DLD1 (cell line): ENCODE measurements around the gene TOP3A.
"Not testable (repeated sequence)": the region's sequence is repeated elsewhere in the genome, so short reads cannot be mapped to it uniquely, and the experiment has no call there.

Experiments
- in situ Hi-C: cut with HindIII; loops from 2 replicates; pipeline ENCODE4 v1.10.0; 2017; ENCODE audit warnings: low sequenced_read_pairs

TOP3A gene

GRCh38 chr17:18323507-18324139 is 8.8 kb upstream of the TOP3A start:
- in situ Hi-C loops: no loop called here

GRCh38 chr17:18323007-18323406 is 8.2 kb upstream of the TOP3A start:
- in situ Hi-C loops: no loop called here

- in situ Hi-C loops: no loop called here
These were observed 7.7 kb upstream of the TOP3A start for GRCh38 chr17:18322522-18322921.

GRCh38 chr17:18321309-18321708 is 6.5 kb upstream of the TOP3A start:
- in situ Hi-C loops: no loop called here

- in situ Hi-C loops: no loop called here
These were observed 5.5 kb upstream of the TOP3A start for GRCh38 chr17:18320301-18320700.

DNA sequence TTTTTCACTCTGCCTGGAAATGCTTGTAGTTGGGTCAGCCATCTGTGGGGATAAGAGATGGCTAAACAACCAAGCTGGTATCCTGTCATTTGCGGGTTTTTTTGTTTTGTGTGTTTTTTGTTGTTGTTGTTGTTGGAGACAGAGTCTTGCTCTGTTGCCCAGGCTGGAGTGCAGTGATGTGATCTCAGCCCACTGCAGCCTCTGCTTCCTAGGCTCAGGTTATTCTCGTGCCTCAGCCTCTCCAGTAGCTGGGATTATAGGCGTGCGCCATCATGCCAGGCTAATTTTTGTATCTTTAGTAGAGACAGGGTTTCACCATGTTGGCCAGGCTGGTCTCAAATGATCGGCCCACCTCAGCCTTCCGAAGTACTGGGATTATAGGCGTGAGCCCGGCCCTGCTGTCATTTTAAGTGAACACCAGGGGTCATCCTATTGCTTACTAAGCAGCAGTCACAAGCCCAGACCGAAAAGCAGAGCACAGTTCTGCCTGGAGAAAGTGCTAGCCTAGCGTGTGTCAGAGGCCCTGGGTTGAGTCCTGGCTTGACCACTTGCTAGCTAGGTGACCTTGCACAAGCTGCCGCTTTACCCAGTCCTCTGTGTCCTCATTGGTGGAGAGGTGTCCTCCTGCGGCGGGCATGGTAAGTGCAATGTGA is 4.9 kb upstream of the TOP3A start:
- in situ Hi-C loops: no loop called here

- in situ Hi-C loops: no loop called here
These were observed 4.1 kb upstream of the TOP3A start for GRCh38 chr17:18318771-18319450.

- in situ Hi-C loops: no loop called here
These were observed 3.3 kb upstream of the TOP3A start for GRCh38 chr17:18318117-18318516.

DNA sequence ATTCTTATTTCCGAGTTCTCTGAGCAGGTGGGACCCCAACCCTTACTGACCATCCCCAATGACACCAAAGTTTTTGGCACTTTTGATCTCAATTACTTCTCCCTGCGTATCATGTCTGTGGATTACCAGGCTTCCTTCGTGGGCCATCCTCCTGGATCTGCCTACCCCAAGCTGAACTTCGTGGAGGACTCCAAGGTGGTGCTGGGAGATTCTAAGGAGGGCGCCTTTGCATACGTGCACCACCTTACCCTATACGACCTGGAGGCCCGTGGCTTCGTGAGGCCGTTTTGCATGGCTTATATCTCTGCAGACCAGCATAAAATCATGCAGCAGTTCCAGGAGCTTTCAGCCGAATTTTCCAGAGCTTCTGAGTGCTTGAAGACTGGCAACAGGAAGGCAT is 1.2 kb upstream of the TOP3A start:
- in situ Hi-C loops: no loop called here

DNA sequence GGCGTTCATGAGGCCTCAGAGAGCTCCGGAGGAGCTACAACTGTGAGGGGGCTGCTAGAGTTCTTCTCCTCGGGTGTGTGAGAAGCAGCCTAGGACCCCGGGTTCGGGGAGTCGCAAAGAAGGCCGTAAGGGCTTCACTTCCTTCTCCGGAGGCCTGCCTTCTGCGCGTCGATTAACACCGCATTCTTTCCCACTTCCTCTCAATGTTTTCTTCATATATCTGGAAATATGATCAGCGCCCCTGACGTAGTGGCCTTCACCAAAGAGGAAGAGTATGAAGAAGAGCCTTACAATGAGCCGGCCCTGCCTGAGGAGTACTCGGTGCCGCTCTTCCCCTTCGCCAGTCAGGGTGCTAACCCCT is 748 bp upstream of the TOP3A start:
- in situ Hi-C loops: no loop called here

- in situ Hi-C loops: no loop called here
These were observed 599 bp downstream of the TOP3A start for GRCh38 chr17:18314059-18314730.

DNA sequence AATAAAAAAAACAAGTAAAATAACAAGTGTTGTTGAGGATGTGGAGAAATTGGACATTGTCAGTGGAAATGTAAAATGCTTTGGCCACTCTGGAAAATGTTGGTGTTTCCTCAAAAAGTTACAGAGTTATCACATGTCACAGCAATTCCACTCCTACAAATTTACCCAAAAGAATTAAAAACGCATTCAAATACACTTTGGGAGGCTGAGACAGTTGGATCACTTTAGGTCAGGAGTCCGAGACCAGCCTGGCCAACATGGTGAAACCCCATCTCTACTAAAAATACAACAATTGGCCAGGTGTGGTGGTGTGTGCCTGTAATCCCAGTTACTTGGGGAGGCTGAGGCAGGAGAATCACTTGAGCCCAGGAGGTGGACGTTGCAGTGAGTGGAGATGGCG is 5.6 kb downstream of the TOP3A start:
- in situ Hi-C loops: no loop called here

DNA sequence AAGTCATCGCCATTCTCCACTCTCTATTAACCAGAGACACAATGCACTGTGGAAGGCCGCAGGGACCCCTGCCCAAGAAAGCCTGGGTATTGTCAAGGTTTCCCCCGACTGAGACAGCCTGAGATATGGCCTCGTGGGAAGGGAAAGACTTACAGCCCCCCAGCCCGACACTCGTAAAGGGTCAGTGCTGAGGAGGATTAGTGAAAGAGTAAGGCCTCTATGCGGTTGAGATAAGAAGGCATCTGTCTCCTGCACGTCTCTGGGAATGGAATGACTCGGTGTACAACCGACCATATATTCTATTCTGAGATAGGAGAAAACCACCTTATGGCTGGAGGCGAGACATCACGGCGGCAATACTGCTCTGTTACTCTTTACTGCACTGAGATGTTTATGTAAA is 11.6 kb downstream of the TOP3A start:
- in situ Hi-C loops: not testable (repeated sequence)

- in situ Hi-C loops: no loop called here
These were observed 13.9 kb downstream of the TOP3A start for GRCh38 chr17:18300725-18301480.

DNA sequence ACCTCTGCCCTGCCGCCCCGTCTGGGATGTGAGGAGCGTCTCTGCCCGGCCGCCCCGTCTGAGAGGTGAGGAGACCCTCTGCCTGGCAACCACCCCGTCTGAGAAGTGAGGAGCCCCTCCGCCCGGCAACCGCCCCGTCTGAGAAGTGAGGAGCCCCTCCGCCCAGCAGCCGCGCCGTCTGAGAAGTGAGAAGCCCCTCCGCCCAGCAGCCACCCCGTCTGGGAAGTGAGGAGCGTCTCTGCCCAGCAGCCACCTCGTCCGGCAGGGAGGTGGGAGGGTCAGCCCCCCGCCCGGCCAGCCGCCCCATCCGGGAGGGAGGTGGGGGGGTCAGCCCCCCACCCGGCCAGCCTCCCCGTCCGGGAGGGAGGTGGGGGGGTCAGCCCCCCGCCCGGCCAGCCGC is 16.7 kb downstream of the TOP3A start:
- in situ Hi-C loops: not testable (repeated sequence)

DNA sequence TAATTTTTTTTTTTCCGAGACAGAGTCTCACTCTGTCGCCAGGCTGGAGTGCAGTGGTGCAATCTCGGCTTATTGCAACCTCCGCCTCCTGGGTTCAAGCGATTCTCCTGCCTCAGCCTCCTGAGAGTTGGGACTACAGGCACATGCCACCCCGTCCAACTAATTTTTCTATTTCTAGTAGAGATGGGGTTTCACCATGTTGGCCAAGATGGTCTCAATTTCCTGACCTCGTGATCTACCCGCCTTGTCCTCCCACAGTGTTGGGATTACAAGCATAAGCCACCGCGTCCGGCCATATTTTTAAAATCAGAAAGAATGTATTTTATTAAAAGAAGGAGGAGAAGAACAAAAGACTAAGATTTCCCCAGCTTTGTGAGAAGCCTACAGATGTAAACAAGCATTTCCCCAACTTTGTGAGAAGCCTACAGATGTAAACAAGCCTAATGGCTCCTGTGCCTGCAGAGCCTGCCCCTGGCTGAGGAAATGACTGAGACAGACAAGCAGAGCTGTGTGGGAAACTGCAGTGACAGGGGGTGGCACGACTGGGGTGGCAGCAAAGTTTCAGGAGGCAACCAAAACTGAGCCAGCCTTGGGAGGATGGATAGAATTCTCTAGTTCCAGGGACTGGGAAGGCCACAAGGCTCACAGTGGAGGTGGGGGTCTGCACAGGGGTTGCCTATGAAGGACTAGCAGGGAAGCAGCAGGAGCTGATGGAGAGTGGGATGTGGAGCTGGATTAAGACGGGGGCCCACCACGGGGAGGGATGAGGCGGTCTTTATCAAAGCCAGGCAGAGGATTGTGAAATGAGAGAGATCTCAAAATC is 22.9 kb downstream of the TOP3A start:
- in situ Hi-C loops: no loop called here

DNA sequence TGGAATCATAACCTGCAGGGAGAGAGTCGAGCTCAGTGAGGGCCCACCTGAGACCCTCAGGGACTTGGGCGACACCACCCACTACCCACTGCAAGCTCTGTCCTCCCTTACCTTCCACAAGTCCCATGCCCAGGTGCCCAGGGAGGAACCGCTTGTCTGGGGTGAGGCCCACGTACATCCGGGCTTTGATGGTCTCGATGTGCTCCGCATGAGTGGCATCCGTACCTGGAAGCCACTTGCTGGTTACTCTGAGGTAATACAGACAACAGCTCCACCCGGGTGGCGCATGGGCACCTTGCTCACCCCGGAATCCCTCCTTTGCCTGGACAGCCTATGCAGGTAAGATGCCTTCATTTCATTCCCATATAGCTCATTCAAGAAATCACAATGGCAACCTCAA is 29.5 kb downstream of the TOP3A start:
- in situ Hi-C loops: no loop called here

DNA sequence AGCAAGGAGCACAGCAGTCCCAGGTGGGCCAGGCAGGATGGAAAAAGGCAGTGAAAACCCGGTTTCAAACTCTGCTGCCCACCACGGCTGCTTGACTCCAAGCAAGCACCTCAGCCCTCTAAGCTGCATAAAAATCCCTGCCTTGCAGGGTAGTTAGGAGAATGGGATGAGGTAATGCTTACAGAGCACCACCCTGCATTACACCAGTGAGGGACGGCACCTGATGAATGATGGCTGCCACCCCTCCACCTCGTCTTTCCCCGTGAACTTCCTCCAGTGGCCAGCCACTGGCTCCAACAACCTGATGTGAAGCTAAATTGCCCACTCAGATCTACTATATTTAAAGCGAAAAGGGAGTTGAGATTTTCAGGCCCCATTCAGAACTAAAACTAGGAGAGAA is 33.0 kb downstream of the TOP3A start:
- in situ Hi-C loops: no loop called here

DNA sequence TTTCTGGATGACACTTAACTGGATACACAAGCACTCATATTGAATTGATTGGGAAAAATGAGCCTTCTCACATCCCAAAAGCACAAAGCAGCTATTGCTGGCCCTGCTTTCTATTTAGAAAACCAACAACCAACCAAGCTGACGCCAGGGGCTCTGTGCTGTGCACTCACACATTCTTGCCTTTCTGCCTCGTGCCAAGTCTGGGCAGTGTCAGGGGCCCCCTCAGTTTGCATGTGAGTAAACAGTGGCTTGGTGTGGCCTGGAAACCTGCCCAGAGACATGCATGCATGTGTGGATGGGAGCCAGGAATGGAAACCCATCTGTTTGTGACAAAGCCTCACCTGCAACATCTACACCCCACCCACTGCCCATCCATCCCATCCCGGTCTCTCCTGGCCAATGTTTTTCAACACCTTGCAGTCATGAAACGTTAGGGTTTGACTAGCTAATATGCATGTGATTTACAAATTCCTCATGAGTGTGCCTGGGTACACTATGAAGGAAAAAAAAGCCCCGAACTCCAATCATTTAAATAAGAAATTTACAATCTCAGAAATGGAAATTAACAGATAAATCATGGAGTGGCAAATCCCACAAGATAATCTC is 33.9 kb downstream of the TOP3A start:
- in situ Hi-C loops: no loop called here

- in situ Hi-C loops: no loop called here
These were observed 34.5 kb downstream of the TOP3A start for GRCh38 chr17:18280249-18280648.
